HepG2 (cell line): ENCODE results near the gene APOC4. TPM values are rescaled to one million over a fixed set of nuclear protein-coding genes. Genes with fewer than 3 reads are reported as not detected.
A peak's percentile ranks its signal among the peaks of the same experiment; 100 is the strongest.

Source experiments
- ATAC-seq: fragments of 200-7000 bp; cut with Tn5 transposase; 3 replicates; pipeline ENCODE4 v1.9.1; 2020; ENCODE audit warnings: mild to moderate bottlenecking, moderate library complexity
- BruUV-seq: library from RNA; stranded (reverse); fragments of 400-500 nt; replicated peaks from 2 replicates; lab custom pipeline; 2021; lab: Mats Ljungman, UMichigan
- CTCF ChIA-PET: fragments of 300-600 bp; formaldehyde crosslinking; extraction: SDS; loops from one replicate; lab custom pipeline; 2021; ENCODE audit warnings: low total read pairs, inconsistent platforms, low intra/inter-chr PET ratio; lab: Yijun Ruan, JAX
- POLR2A ChIA-PET: fragments of 350-600 bp; sonication (Branson Sonifier 250); formaldehyde crosslinking; loops from one replicate; lab custom pipeline; 2020; ENCODE audit warnings: antibody characterized with exemption, inconsistent platforms; lab: Yijun Ruan, JAX
- DNase-seq: peaks from one replicate; pipeline ENCODE4 v3.0.0-alpha.2; 2015; ENCODE audit warnings: low spot score
- FAIRE-seq: peaks from 3 replicates; lab custom pipeline; 2011; peaks lifted over from hg19 to GRCh38; lab: Jason Lieb, UNC
- H2AFZ ChIP-seq: one replicate; pipeline ENCODE4 v1.6.1; 2011; ENCODE audit warnings: low read length, inconsistent platforms
- H3K27ac ChIP-seq: fragments of 300-600 bp; 3 replicates; pipeline ENCODE4 v1.8.0; 2011; ENCODE audit warnings: mixed run types, mild to moderate bottlenecking, mixed read lengths, low read length, inconsistent platforms; ENCODE audit not compliant: insufficient read depth; ENCODE audit errors: extremely low read length
- H3K27me3 ChIP-seq, 2 experiments: fragments of 200-600 bp in 1 of 2; 2 replicates in 1 of 2; 3 replicates in 1 of 2; pipeline versions ENCODE4 v1.6.0 to v1.8.0; 2011; ENCODE audit warnings: low read length in 2 of 2, mild to moderate bottlenecking in 2 of 2, moderate library complexity in 2 of 2, inconsistent platforms in 1 of 2; ENCODE audit not compliant: insufficient read depth in 2 of 2, control insufficient read depth in 1 of 2
- H3K36me3 ChIP-seq, 2 experiments: fragments of 200-600 bp in 1 of 2; replicated peaks in 1 of 2; 2 replicates in 1 of 2; 3 replicates in 1 of 2; pipeline versions ENCODE4 v1.5.1 to v1.8.0; 2011; ENCODE audit warnings: low read length in 2 of 2, inconsistent platforms in 1 of 2; ENCODE audit not compliant: insufficient read depth in 2 of 2, control insufficient read depth in 1 of 2
- H3K4me1 ChIP-seq: 2 replicates; pipeline ENCODE4 v1.5.1; 2012; ENCODE audit warnings: low read length, inconsistent platforms; ENCODE audit not compliant: insufficient read depth
- H3K4me2 ChIP-seq: 2 replicates; pipeline ENCODE4 v1.6.0; 2011; ENCODE audit warnings: low read depth, low read length, inconsistent platforms
- H3K4me3 ChIP-seq, 3 experiments: fragments of 200-600 bp in 1 of 3; sonication (generic), shearing (Covaris generic) in 1 of 3; replicated peaks in 1 of 3; 2 replicates each; pipeline ENCODE4 v1.5.1; 2011 to 2016; ENCODE audit warnings: low read length in 3 of 3, inconsistent platforms in 2 of 3, low read depth in 2 of 3, mild to moderate bottlenecking in 2 of 3, control low read depth in 1 of 3, mixed read lengths in 1 of 3; ENCODE audit not compliant: insufficient read depth in 1 of 3
- H3K79me2 ChIP-seq: one replicate; pipeline ENCODE4 v1.6.1; 2011; ENCODE audit warnings: low read length, inconsistent platforms; ENCODE audit not compliant: insufficient read depth
- H3K9ac ChIP-seq: 2 replicates; pipeline ENCODE4 v1.6.0; 2011; ENCODE audit warnings: mild to moderate bottlenecking, low read depth, low read length, inconsistent platforms; ENCODE audit not compliant: insufficient read depth
- H3K9me3 ChIP-seq: 2 replicates; pipeline ENCODE4 v1.5.1; 2012; ENCODE audit warnings: mild to moderate bottlenecking, low read length
- H4K20me1 ChIP-seq: 2 replicates; pipeline ENCODE4 v1.6.0; 2011; ENCODE audit warnings: inconsistent platforms, mild to moderate bottlenecking, low read length, moderate library complexity; ENCODE audit not compliant: insufficient read depth
- AGO1 ChIP-seq: fragments of 200-400 bp; formaldehyde crosslinking; IDR thresholded peaks from 2 replicates; pipeline ENCODE4 v1.6.1; 2017; ENCODE audit warnings: mild to moderate bottlenecking, low read depth, low read length, moderate library complexity; ENCODE audit not compliant: poor library complexity, severe bottlenecking
- AGO2 ChIP-seq: fragments of 200-400 bp; formaldehyde crosslinking; optimal IDR thresholded peaks from 2 replicates; pipeline ENCODE3; 2017; ENCODE audit warnings: mild to moderate bottlenecking, low read depth, low read length, moderate library complexity
- BORCS8-MEF2B ChIP-seq: sonication (generic); formaldehyde crosslinking; IDR thresholded peaks from 2 replicates; pipeline ENCODE4 v1.8.0; 2022; ENCODE audit warnings: mild to moderate bottlenecking, missing genetic modification reagents
- HOXA7 ChIP-seq: sonication (generic); formaldehyde crosslinking; IDR thresholded peaks from 2 replicates; pipeline ENCODE4 v1.8.1; 2022; ENCODE audit warnings: mild to moderate bottlenecking, missing genetic modification reagents, moderate library complexity
- MIER3 ChIP-seq: IDR thresholded peaks from 2 replicates; pipeline ENCODE4 v1.6.1; 2016; ENCODE audit warnings: missing compliant biosample characterization, borderline replicate concordance
- POLR2A ChIP-seq, 2 experiments: IDR thresholded peaks; 2 replicates each; pipeline ENCODE4 v1.6.1; 2011; ENCODE audit warnings: low read depth in 2 of 2, low read length in 2 of 2, mild to moderate bottlenecking in 1 of 2, moderate library complexity in 1 of 2; ENCODE audit not compliant: insufficient read depth in 1 of 2
- TFE3 ChIP-seq: IDR thresholded peaks from 2 replicates; pipeline ENCODE4 v1.6.1; 2016
- ZBTB39 ChIP-seq: sonication (generic); formaldehyde crosslinking; IDR thresholded peaks from 2 replicates; pipeline ENCODE4 v1.5.0; 2020; ENCODE audit warnings: missing genetic modification reagents
- ZBTB49 ChIP-seq: sonication (generic); formaldehyde crosslinking; IDR thresholded peaks from 2 replicates; pipeline ENCODE4 v1.4.0; 2020; ENCODE audit warnings: missing genetic modification reagents, borderline replicate concordance
- ZC3H13 ChIP-seq: sonication (generic); formaldehyde crosslinking; IDR thresholded peaks from 2 replicates; pipeline ENCODE4 v1.8.1; 2023; ENCODE audit warnings: mild to moderate bottlenecking, missing genetic modification reagents, moderate library complexity
- ZNF12 ChIP-seq: sonication (generic); formaldehyde crosslinking; IDR thresholded peaks from 2 replicates; pipeline ENCODE4 v1.5.0; 2020; ENCODE audit warnings: missing genetic modification reagents
- ZNF281 ChIP-seq: sonication (generic); formaldehyde crosslinking; IDR thresholded peaks from 2 replicates; pipeline ENCODE4 v1.4.0; 2020; ENCODE audit warnings: missing genetic modification reagents, borderline replicate concordance
- ZNF724P ChIP-seq: sonication (generic); formaldehyde crosslinking; IDR thresholded peaks from 2 replicates; pipeline ENCODE4 v1.8.0; 2022; ENCODE audit warnings: missing genetic modification reagents, borderline replicate concordance
- WGBS: methylation state at CpG from one replicate; pipeline ENCODE4 v1.1.6; 2017; ENCODE audit warnings: low lambda C conversion rate; 5-methylcytosine and 5-hydroxymethylcytosine counted together
- in situ Hi-C: cut with HindIII; loops from 2 replicates; pipeline ENCODE4 v1.10.0; 2017; ENCODE audit warnings: low pct_unique_long_range_greater_than_20kb; ENCODE audit not compliant: extremely low pct_ligation_motif_present
- intact Hi-C: fragments of 100-400 bp; cut with micrococcal nuclease; formaldehyde crosslinking; loops from one replicate; pipeline ENCODE4 v1.10.0; 2022; ENCODE audit not compliant: unreplicated experiment
- polyA plus RNA-seq, 8 experiments: library from polyadenylated mRNA; depleted of rRNA in 3 of 8; stranded (reverse) in 7 of 8; unstranded in 1 of 8; fragments of >200 nt; fragmentation: Illumina TruSeq in 4 of 8; extraction: Trizol in 4 of 8; gene quantifications; 2 replicates each; pipeline versions ENCODE4 v1.2.1 to v1.2.3, GENCODE V29; 2011 to 2016; ENCODE audit warnings: low read depth in 4 of 8, missing spikeins in 1 of 8, mixed read lengths in 1 of 8; ENCODE audit not compliant: insufficient read depth in 1 of 8
- total RNA-seq, 5 experiments: library from RNA; depleted of rRNA; stranded (reverse); fragments of >200 nt; fragmentation: Illumina TruSeq; extraction: Trizol; gene quantifications; 2 replicates each; pipeline ENCODE4 v1.2.3, GENCODE V29; 2016; ENCODE audit warnings: low read depth in 1 of 5

The APOC4 gene
- total and polyA plus RNA-seq, 2 of the 13 experiments (the other 11 are each of a cell fraction or from before 2014, with no cell fraction given): 0.46 TPM; not detected in 1

GRCh38 chr19:44908836-44909261 is 33.2 kb upstream of the APOC4 start (continued):
- TF ChIP-seq ZBTB49 (no peak), ZNF12 (CRISPR knock-in tag) (no peak), AGO1 (no peak), AGO2 (peak; percentile 83), BORCS8-MEF2B (CRISPR knock-in tag) (no peak), ZNF724P (CRISPR knock-in tag) (no peak)

- no peaks in the 10 kb centered on the region; a peak in 1 of 5 replicates for H3K27me3 ChIP-seq
- no peak for ATAC-seq
- H3K4me1 ChIP-seq: peaks cover 65% of the 10 kb centered on the region
- H2AFZ ChIP-seq: no peak overlapping the region
- no peak overlapping the region for H3K9ac ChIP-seq
- no peak for FAIRE-seq
- in situ Hi-C loops (loop anchor here (5.0 kb wide), 1 partner anchor 38 kb away; the partner anchor contains the start of gene APOC2), intact Hi-C loops (no loop called here)
- no peak overlapping the region for H3K4me2 ChIP-seq
- 98% methylated on average over 4 of the region's 5 CpGs for WGBS
- POLR2A ChIA-PET: interaction anchor here (1.2 to 14.7 kb wide), 7 partner anchors 9 to 47 kb away, joined by 5 to 317 read pairs (median 25); partner anchors contain the start of genes APOC2 and CLPTM1
- no peaks in the 10 kb centered on the region for H3K9me3 ChIP-seq
- H3K4me3 ChIP-seq: no peak overlapping the region
- peaks cover 3 to 21% of the 10 kb centered on the region in 2 experiments for H3K36me3 ChIP-seq
- BruUV-seq: no TSS peak
- H3K79me2 ChIP-seq: peaks cover 26% of the 10 kb centered on the region
- H4K20me1 ChIP-seq: peaks cover 14% of the 10 kb centered on the region
- no peak for DNase-seq
- no peak overlapping the region for H3K27ac ChIP-seq
- CTCF ChIA-PET: interaction anchor here (4.3 kb wide), 1 partner anchor 42 kb away, joined by 45 read pairs; no protein-coding TSS in a partner anchor
- TF ChIP-seq TFE3 (CRISPR knock-in tag) (no peak), MIER3 (CRISPR knock-in tag) (no peak), HOXA7 (no peak), POLR2A (IDR thresholded peaks at IDR 0.05; ENCODE audit: insufficient read depth in 1 of 2, low read depth in 2 of 2, low read length in 2 of 2) (peak; percentile 30 to 44; a peak in 2 of 4 replicates), ZC3H13 (CRISPR knock-in tag) (peak; percentile 75; the same call in 1 of the 2 replicates), ZNF281 (CRISPR knock-in tag) (no peak), ZBTB39 (CRISPR knock-in tag) (no peak)
Measured at GRCh38 chr19:44909775-44910174, 32.3 kb upstream of the APOC4 start.
